PFSK-1 (cell line): Measurements from ENCODE around the gene GMFB.

ENCODE experiments used
- FOXP2 ChIP-seq: optimal IDR thresholded peaks from 2 replicates; pipeline ENCODE3; 2011; ENCODE audit warnings: borderline replicate concordance, control low read depth, inconsistent platforms; ENCODE audit not compliant: insufficient read depth; ENCODE audit errors: extremely low read length, extremely low read depth
- POLR2AphosphoS5 ChIP-seq: IDR thresholded peaks from 2 replicates; pipeline ENCODE4 v1.6.1; 2012; ENCODE audit warnings: low read depth, mild to moderate bottlenecking, control low read depth, low read length, moderate library complexity
- REST ChIP-seq, 2 experiments: IDR thresholded peaks; 2 replicates each; pipeline versions ENCODE4 v1.6.1 to v1.8.0; 2011 to 2012; ENCODE audit warnings: low read depth in 2 of 2, low read length in 2 of 2, control low read depth in 1 of 2, inconsistent platforms in 1 of 2, mild to moderate bottlenecking in 1 of 2, moderate library complexity in 1 of 2; ENCODE audit not compliant: insufficient read depth in 1 of 2
- SIN3A ChIP-seq: IDR thresholded peaks from 2 replicates; pipeline ENCODE4 v1.6.1; 2012; ENCODE audit warnings: mild to moderate bottlenecking, low read length, moderate library complexity, borderline replicate concordance; ENCODE audit not compliant: insufficient read depth
- TAF1 ChIP-seq: IDR thresholded peaks from 2 replicates; pipeline ENCODE4 v1.6.1; 2012; ENCODE audit warnings: low read length, control low read depth, borderline replicate concordance; ENCODE audit not compliant: insufficient read depth

Gene GMFB

GRCh38 chr14:54487771-54488170 is 1.0 kb downstream of the GMFB start:
- no peak for TF ChIP-seq POLR2AphosphoS5
- no peak for TF ChIP-seq TAF1
- no peak for TF ChIP-seq FOXP2
- TF ChIP-seq SIN3A = no peak
- TF ChIP-seq REST (IDR thresholded peaks at IDR 0.05; ENCODE audit: insufficient read depth in 1 of 2, low read depth in 2 of 2, low read length in 2 of 2) = no peak

- no peak for TF ChIP-seq SIN3A
- TF ChIP-seq POLR2AphosphoS5 = no peak
- no peak for TF ChIP-seq REST (IDR thresholded peaks at IDR 0.05; ENCODE audit: insufficient read depth in 1 of 2, low read depth in 2 of 2, low read length in 2 of 2)
- no peak for TF ChIP-seq TAF1
- no peak for TF ChIP-seq FOXP2
Observed at GRCh38 chr14:54486685-54487084, 2.1 kb downstream of the GMFB start.

- TF ChIP-seq TAF1 (no peak), SIN3A (no peak), POLR2AphosphoS5 (no peak), REST (IDR thresholded peaks at IDR 0.05; ENCODE audit: insufficient read depth in 1 of 2, low read depth in 2 of 2, low read length in 2 of 2) (no peak), FOXP2 (no peak)
Observed at GRCh38 chr14:54483846-54484245, 4.9 kb downstream of the GMFB start.

GRCh38 chr14:54483073-54483745 is 5.6 kb downstream of the GMFB start:
- TF ChIP-seq SIN3A (no peak), REST (IDR thresholded peaks at IDR 0.05; ENCODE audit: insufficient read depth in 1 of 2, low read depth in 2 of 2, low read length in 2 of 2) (no peak), POLR2AphosphoS5 (no peak), TAF1 (no peak), FOXP2 (no peak)

GRCh38 chr14:54481695-54482094 is 7.1 kb downstream of the GMFB start:
- TF ChIP-seq REST (IDR thresholded peaks at IDR 0.05; ENCODE audit: insufficient read depth in 1 of 2, low read depth in 2 of 2, low read length in 2 of 2) (no peak), TAF1 (no peak), POLR2AphosphoS5 (no peak), SIN3A (no peak), FOXP2 (no peak)
